Stimulated activated CD4-positive, alpha-beta T cell treated with anti-CD3 and anti-CD28 coated beads, Interleukin-12 subunit alpha, Interleukin-12 subunit beta, amount 100 ng/mL, for 4 hours (primary cell): ENCODE measurements around the gene MAP4K3.
"Not testable (repeated sequence)": the region's sequence is repeated elsewhere in the genome, so short reads cannot be mapped to it uniquely, and the experiment has no call there.

Experiments used
- DNase-seq: peaks from one replicate; pipeline ENCODE4 v3.0.0-alpha.2; 2020

Gene MAP4K3

GRCh38 chr2:39407516-39408296, 29.4 kb downstream of the MAP4K3 start:
- DNase-seq = no peak

GRCh38 chr2:39405364-39405763, 31.7 kb downstream of the MAP4K3 start:
- no peak for DNase-seq

- DNase-seq = no peak
Observed at GRCh38 chr2:39403311-39403710, 33.8 kb downstream of the MAP4K3 start.

- DNase-seq = no peak
Observed at GRCh38 chr2:39401319-39401718, 35.8 kb downstream of the MAP4K3 start.

DNA sequence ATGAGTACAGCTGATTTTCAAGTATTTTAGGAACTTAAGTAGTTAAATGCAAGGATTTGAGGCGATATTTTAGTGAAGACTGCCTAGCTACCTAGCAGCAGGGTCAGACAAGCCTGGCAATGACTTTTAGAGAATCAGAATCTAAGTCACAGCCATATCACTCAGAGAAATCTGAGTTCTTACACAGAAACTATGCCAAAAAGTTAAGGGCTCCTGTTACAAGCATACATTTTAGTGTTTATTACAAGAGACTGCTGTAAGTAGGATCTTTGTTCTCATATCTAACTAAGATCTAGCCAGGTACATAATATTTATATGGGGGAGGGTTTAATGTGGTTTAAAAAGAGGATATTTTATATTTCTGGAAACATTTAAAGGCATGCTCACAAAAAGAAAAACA, 37.5 kb downstream of the MAP4K3 start:
- DNase-seq = no peak

- DNase-seq = no peak
Observed at GRCh38 chr2:39395313-39395712, 41.8 kb downstream of the MAP4K3 start.

- DNase-seq = no peak
Observed at GRCh38 chr2:39394516-39394961, 42.5 kb downstream of the MAP4K3 start.

DNA sequence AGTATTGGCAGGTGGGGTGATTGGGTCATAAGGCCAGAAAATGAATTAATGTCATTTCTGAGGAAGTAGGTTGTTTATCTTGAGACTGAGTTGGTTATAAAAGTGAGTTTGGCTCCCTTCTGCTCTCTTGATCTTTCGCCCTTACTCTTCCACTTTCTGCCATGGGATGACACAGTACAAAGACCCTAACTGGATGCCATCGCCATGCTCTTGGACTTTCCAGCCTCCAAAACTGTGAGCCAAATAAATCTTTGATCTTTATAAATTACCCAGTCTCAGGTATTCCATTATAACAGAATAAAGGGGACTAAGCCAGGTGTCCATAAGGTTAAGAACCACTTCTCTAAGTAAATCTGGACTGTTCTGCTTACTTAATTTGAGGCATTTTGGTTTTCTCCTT, 44.4 kb downstream of the MAP4K3 start:
- no peak for DNase-seq

DNA sequence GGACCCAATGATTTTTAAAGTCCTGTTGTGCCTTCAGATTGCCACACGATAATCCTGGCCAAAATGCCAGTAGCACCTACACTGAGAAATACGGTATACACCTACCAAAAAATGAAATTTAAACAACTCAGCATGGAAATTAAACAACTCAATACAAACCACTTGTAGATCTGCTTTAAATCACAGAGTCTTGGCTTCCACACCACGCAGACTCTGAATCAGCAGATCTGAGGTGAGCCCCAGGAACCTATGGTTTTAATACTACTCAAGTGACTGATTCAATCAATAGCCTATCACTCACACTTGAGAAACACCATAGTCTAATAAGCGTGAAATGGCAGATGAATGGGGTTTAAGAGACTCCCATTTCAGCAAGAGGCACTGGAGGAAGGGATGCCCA, 46.9 kb downstream of the MAP4K3 start:
- no peak for DNase-seq

DNA sequence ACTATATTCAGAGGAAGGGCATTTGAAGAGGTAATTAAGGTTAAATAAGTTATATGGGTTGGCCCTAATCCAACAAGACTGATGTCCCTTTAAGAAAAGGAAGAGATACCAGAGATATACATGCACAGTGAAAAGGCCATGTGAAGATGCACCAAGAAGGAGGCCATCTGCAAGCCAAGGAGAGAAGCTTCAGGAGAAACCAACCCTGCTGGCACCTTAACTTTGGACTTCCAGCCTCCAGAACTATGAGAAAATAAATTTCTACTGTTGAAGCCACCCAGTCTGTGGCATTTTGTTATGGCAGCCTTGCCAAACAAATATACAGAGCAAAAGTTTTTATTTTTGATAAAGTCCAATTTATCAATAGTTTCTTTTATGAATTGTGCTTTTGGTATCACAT, 51.0 kb downstream of the MAP4K3 start:
- no peak for DNase-seq

DNA sequence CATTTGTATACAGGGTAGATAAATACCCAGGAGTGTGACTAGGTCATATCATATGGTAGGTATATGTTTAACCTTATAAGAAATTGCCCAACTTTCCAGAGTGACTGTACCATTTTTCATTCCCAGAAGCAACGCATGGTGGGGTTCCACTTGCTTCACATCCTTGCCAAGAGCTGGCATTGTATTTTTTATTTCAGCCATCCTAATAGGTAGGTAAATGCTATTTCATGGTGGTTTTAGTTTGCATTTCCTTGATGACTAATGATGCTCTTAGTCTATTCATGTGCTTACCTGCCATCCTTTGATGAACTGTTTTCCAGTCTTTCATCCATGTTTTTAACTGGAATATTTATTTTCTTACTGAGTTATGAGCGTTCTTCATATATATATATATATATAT, 51.9 kb downstream of the MAP4K3 start:
- no peak for DNase-seq

DNA sequence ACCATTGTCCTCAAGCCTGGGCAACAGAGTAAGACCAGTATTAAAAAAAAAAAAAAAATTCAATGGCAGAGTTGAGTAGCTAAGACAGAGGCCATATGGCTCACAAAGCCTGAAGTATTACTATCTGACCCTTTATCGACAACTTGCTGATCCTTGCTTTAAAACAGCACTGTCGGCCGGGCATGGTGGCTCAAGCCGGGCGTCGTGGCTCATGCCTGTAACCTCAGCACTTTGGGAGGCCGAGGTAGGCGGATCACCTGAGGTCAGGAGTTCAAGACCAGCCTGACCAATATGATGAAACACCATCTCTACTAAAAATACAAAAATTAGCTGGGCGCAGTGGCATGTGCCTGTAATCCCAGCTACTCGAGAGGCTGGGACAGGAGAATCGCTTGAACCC, 53.0 kb downstream of the MAP4K3 start:
- DNase-seq = not testable (repeated sequence)

DNA sequence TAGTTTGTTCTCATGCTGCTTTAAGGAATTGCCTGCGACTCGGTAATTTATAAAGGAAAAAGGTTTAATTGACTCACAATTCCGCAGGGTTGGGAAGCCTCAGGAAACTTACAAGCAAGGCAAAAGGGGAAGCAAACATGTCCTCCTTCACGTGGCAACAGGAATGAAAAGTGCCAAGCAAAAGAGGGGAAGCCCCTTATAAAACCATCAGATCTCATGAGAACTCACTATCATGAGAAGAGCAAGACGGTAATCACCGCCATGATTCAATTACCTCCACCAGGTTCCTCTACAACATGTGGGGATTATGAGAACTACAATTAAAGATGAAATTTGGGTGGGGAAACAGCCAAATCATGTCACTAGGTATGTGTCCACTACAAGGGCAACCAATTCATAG, 53.9 kb downstream of the MAP4K3 start:
- no peak for DNase-seq

DNA sequence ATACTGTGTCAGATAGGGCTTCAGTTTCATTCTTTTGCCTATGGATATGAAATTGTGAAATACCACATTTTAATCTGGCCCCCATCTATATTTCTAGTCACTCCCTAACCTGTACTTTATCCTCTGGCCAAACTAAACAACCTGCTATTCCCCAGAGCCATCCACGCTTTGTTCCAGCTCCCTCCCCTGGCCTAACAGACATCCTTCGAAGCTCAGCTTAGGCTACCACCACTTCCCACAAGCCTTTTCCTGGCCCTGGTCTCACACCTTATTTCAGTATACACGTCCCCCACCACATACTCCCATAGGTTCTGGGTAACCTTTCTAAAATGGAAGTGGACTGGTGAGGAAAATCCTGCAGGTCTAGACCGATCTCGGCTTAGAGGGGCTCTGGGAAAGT, 55.4 kb downstream of the MAP4K3 start:
- DNase-seq = no peak

DNA sequence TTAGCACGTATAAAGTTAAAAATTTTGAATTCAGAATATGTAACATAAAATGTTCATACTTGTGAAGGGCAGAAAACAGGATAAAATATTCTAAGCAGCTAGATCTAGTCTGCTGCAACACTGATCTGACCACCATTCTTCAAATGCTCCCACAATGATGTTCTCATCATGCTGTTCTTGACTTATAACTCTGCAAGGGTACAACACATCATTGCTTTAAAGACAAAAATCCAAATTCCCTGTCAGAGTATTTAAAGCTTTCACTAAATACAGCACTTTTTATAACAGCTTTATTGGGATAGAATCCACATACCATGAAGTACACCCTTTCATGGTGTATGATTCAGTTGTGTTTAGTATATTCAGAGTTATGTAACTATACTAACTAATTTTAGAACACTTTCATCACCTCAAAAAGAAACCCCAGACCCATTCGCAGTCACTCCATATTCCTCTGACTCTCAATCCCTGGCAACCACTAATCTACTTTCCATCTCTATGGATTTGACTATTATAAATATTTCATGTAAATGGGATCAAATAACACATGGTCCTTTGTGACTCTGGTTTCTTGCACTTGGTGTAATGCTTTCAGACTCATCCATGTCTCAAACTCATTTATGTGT, 56.4 kb downstream of the MAP4K3 start:
- no peak for DNase-seq

DNA sequence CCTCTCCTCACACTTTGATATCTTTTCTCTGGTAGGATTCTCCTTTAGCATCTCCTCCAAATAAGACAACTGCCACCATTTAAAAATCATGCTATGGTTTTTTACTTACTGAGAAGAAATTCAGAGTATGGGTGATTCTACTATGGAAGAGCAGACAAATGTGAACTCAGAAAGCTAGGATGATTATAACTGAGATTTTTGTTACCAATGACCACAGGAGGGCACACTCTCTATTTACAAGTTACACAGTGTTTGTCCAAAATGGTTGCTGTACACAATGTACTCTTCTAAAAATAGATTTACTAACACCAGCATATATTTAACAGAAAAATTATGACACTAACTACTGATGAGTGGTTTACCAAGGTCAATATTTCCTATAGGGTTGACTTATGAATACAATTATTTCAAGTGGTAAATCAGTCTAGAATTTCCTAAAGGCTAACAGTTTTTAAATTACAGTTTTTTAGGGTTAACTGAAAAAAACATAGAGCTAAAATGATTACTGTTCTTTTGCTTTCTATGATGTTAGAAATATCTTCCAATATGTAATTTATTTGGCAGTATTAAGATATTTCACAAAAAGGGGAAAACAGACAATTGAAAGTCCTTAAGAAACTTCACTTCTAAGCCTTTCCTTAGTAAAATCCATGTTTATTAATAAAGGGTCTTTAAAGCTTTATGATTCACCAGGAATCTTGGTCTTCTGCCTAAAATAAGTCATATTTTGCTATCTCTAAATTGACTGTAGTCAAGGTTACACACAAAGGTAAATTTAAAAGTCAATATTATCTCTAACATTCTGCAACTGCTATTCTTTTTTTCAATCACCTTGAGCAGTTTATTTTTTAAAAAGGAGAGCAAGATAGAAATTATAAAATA, 57.2 kb downstream of the MAP4K3 start:
- no peak for DNase-seq

DNA sequence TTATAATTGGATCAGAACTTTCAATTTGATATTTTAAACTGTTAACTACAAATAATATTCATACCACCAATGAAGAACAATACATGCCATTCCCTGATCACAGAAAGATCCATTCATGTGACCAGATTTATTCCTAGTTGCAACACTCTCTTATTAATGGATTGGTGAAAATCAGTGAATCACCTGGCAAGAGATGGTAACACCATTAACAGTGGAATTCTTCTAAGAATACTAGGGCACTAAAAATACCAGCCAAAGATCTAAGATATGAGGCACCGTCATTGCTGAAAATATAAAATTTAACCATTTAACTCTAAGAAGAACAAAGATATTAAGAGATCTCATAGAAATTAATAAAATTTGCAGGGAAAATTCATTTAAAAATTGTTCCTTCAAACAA, 58.1 kb downstream of the MAP4K3 start:
- no peak for DNase-seq

DNA sequence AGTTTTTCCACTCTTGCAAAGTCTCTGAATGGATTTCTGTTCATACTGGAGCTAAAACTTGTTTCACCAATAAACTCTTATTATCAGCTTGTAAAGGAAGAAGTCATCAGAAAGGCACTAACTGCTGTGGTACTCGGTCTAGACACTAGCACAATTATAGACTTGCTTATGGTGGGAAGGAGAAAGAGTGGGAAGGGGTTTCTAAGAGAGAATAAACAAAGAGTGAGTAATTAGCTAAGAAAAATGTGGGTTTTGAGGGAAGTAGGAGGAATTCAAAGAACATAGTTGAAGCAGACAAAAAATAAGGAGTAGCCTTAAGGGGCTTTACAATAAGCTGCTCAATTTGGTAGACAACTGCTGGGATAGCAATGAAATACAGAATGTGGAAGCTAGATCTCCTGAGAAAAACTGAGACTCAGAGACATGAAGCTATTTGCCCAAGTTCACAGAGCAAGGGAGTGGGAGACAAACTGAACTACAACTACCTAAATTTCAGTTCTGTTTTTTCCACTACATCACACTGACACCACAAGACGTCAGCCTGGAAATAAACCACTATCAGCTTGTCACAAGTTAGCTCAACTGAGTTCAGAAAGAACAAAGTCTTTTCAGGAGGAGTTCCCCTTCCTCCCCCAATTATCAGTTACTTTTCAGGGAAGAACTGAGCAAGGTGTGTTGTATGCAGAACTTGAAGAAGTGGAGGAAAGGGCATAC, 59.7 kb downstream of the MAP4K3 start:
- no peak for DNase-seq

DNA sequence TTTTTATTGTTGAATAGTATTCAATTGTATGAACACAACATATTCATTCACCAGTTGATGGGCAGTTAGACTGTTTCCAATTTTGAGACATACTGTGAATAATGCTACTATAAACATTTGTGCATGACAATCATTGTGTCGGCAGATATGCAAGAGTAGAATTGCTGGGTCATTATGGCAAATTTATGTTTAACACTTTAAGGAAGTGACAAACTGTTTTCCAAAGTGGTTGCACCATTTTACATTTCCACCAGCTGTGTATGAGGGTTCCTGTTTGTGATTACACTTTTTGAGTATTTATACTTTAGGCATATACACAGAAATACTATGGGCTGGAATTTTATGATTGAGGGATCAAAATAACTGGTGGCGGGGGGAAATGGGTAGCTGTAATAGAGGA, 61.2 kb downstream of the MAP4K3 start:
- DNase-seq = no peak

DNA sequence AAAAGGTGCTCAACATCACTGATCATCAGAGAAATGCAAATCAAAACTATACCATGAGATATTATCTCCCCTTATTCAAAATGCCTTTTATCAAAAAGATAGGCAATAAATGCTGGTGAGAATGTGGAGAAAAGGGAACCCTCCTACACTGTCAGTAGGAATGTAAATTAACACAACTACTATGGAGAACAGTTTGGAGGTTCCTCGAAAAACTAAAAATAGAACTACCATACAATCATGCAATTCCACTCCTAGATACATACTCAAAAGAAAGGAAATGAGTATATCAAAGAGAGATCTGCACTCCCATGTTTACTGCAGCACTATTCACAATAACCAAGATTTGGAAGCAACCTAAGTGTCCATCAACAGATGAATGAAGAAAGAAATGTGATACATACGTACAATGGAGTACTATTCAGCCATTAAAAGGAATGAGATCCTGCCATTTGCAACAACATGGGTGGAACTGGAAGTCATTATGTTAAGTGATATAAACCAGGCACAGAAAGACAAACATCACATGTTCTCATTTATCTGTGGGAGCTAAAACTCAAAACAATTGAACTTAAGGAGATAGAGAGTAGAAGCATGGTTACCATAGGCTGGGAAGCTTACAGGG, 63.8 kb downstream of the MAP4K3 start:
- no peak for DNase-seq

GRCh38 chr2:39370101-39370500, 67.0 kb downstream of the MAP4K3 start:
- no peak for DNase-seq

GRCh38 chr2:39368846-39369245, 68.2 kb downstream of the MAP4K3 start:
- no peak for DNase-seq

GRCh38 chr2:39368376-39368775, 68.7 kb downstream of the MAP4K3 start:
- DNase-seq = no peak
